ENCODE results near the gene NFATC2.
"Not testable (repeated sequence)": the region's sequence is repeated elsewhere in the genome, so short reads cannot be mapped to it uniquely, and the experiment has no call there.

Gene NFATC2

DNA sequence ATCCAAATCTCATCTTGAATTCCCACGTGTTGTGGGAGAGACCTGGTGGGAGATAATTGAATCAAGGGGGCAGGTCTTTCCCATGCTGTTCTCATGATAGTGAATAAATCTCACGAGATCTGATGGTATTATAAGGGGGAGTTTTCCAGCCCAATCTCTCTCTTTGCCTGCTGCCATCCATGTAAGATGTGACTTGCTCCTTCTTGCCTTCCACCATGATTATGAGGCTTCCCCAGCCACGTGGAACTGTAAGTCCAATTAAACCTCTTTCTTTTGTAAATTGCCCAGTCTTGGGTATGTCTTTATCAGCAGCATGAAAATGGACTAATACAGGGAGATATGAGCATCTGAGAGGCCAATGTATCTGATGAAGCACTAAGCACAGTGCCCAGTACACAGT, 26.0 kb upstream of the NFATC2 start:
- DNase-seq (ENCODE audit: low spot score): not testable (repeated sequence)

DNA sequence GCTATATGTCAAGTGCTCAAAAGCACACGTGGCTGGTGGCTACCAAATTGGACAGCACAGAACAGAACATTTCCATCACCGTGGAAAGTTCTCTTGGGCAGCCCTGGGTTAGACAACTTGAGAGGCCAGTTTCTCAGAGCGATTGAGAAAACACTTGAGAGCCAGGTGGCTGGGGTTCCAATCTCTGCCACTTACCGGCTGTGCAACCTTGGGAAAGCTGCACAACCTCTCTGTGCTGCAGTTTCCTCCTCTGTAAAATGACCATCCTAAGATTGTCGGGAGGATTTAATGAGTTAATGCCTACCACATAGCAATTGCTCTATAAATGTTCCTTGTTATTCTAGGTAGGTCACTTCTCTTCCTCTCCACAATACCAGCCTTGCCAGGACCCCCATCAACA, 25.1 kb upstream of the NFATC2 start:
- DNase-seq (ENCODE audit: low spot score): no peak

DNA sequence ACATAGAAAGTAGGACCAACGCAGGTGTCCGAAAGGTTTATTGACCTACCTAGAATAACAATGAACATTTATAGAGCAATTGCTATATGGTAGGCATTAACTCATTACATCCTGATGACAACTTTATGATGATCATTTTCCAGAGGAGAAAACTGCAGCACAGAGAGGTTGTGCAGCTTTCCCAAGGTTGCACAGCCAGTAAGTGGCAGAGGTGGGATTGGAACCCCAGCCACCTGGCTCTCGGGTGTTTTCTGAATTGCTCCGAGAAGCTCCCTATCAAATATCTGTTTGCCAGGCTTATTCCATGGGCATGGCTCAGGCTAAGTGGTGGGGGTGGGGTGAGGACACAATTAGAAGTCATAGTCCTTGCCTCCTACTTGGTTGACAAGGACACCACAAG, 24.1 kb upstream of the NFATC2 start:
- no peak for DNase-seq (ENCODE audit: low spot score)

DNA sequence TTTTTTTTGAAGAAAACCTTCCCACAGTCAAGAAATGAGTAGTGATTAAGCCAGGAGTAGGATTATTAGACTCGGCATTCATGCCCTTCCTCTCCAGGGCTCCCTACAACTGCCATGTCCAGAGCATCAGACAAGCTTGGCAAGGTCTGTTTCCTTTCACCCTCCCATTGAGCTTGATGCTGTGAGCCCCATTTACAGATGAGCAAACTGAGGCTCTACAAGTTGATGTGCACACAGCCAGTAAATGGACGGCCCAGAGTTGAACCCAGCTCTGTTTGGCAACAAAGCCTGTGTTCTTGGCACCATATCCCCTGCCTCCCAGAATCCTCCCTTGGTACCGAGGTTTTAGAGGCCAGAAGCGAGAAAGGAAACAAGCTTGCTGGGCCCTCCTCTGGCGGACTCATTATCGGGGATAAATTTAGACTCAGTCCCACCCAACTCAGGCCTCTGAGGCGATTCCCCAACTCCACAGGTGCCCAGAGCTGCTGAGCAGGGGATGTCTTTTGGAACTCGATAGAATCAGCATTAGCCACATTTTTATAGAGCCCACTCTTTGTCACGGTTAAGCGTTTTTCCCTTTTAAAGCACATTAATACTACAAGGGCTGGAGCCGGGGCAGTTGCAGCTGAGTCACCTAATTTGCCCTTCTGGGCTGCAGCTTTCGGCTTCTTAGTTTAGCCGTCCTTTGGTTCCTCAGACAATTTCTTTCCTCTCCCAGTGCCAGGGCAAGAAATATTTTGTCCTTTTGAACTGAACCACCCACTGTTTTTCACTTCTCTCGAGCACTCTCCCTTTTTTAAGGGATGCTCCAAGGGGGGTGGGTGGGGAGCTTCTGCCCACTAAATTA, 23.0 kb upstream of the NFATC2 start:
- no peak for DNase-seq (ENCODE audit: low spot score)

DNA sequence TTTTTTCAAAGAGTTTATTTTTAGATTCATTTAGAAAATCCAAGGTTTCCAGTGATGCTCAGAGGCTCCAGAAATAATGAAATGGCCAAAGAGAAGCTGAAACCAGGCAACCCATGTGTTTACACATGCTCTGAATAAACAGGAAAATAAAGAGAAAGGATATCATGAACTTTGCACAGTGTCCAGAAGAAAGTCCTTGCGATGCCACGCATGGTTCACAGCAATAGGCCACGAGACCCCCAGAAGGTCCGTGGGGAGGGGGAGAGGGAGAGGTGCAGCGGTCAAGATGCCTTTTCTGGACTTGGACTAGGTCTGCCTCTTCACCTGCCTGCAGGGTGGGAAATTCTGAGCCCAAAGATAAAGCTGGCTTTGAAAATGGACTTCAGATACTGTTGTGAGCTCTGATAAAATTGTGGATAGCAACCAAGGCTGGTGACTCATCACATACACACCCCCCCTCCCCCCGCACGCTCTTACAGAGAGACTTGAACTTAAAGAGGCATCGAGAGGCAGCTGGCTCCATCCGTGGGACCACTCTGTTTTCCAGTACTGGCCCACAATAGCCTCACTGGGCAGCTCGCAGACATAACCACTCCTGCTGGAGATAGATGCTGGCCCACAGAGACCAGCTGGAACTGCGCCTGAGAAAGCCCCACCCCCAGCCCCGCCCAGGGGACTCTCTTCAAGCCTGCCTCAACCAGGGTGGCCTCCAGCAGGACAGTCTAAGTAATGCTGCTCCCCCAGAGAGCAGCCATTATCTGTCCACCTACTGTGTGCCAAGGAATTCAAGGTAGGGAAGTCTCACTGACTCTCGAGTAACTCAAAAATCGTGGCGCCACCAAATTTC, 21.2 kb upstream of the NFATC2 start:
- peak; percentile 56 for DNase-seq (ENCODE audit: low spot score)

DNA sequence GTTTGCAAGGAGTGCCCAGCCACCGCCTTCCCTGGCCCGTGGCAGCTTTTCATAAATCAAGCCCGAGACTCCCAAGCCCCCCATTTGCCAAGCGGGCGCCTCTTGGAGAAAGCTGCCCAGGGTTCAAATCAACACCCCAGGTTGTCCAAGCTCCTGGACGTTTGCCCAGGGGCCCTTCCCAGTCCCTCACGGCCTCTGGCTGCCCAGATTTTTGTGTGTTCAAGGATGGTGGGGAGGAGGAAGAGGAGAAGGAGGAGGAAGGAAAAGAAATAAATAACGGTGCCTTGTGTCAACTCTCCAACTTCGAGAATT, 20.6 kb upstream of the NFATC2 start:
- DNase-seq (ENCODE audit: low spot score): no peak

DNA sequence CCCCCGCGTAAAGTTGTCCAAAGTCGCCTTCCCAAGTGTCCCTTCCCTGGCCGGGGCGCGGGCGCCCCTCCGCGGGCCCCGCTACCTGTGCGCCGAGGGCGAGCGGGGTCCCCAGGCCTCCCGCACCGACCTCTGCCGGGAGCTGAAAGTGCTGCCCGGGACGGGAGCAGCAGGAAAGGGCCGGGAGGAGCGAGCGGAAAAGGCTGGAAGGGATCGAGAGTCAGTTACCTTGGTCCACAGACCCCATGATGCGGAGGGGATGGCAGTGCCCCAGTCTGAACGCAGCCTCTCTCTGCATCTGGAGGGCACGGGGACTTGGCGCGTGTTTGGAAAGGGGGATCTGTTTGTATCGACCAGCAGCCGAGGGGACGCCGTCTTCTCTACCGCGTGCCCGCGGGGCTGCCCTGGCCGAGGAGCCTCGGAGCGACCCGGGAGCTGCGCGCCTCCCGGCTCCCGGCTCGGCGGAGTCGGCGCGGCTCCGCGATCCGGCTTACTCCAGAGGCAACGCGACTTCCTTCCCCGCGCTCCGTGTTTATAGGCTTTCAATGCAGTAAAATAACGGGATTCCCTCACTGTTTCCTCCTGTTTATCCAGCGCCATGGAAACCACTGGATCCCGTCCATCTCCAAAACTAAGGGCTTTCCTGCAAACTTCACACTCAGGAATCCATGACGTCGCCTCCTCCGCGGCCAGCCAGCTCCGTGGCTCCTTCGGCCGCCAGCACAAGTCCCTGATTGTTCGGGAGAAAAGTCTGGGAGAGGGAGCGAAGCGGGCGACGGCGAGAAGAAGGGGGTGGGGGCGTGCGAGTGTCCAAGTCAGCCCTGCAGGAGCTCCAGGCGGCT, 20.0 kb upstream of the NFATC2 start:
- DNase-seq (ENCODE audit: low spot score): peak; percentile 86

DNA sequence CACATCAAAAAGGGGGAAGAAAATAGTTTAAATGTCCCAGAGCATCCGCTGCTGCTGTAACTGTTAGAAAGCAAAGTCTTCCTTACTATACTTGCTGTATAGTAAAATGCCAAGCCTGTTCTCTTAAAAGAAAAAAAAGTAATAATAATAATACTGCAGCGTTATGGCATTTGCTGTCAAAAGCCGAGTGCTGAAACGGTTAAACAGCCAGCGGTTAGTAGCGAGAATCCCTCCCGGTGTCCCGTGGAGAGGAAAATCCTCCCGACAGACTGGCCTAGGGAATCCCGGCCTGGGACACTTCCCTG, 19.5 kb upstream of the NFATC2 start:
- DNase-seq (ENCODE audit: low spot score): no peak

DNA sequence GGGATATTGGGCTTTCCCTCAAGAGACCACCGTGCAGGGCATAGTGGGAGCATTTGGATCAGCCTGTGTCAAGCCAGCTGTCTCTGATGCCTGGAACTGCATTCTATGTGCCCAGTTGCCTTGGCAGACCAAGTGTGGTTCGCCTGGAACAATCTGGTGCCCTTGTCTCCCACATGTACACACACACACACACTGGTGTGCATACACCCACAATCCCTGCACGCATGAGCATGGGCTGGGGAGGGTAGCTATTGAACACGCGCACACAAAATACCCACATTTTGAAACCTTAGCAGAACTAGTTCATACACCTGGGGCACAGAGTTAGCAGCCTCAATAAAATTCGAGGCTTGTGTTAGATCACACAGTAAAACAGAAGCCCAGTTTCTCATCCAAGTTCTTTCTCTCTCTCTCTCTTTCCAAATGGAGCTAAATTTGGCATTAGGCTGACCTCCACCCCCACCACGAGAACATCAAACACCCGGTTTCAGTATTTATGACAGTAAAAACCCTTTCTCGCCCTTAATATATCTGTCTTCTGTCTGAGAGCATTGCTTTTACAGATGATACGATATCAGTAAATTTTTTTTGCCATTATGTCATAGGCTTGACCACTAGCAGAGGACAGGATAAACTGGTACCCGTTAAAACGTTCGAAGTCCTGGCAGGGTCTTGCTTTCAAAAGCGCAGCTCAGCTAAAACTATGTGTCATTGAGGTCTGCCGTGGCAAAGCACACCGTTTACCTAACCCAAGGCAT, 18.2 kb upstream of the NFATC2 start:
- no peak for DNase-seq (ENCODE audit: low spot score)

DNA sequence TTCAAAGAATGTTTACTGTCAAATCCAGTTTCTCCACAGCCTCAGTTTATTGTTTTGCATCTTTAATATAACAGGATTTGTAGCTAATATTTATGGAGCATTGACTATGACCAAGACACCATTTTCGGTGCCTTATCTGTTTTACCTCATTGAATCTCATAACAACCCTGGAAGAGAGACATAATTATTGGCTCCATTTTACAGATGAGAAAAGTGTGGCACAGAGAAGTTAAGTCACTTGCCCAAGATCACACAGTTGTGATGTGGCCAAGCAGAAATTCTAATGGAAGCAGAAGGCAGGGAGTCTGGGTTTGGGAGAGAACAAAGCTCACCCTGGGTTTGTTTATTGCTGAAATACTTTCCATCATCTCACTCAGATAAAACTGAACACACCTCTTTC, 17.5 kb upstream of the NFATC2 start:
- no peak for DNase-seq (ENCODE audit: low spot score)

DNA sequence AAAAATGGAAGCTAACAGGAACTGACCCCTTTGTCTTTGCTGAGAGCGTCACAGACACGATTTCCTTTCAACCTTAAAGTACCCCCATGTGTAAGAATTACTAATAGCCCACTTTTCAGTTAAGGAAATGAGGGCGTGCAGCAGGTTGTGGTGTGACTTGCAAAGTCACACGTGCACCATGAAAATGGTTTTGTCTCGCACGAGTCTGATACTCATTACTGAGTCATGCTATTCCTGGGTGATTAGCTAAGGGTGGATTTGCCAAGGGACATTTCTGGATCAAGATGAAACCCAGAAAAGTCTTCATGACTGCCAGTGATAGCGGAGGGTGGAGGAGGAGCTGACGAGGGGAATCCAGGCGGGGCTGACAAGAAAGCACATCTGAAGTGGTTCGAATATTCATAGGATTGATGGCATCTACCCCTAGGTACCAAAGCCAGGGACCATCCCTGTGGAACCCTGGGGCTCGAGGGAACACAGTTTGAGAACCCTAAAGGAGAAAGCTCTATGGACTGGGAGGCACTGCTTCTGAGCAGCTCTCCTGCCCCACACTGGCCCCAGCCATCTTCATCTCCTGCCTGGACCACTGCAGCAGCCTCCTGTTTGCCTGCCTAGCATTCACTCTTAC, 12.1 kb upstream of the NFATC2 start:
- peak; percentile 30 for DNase-seq (ENCODE audit: low spot score)

DNA sequence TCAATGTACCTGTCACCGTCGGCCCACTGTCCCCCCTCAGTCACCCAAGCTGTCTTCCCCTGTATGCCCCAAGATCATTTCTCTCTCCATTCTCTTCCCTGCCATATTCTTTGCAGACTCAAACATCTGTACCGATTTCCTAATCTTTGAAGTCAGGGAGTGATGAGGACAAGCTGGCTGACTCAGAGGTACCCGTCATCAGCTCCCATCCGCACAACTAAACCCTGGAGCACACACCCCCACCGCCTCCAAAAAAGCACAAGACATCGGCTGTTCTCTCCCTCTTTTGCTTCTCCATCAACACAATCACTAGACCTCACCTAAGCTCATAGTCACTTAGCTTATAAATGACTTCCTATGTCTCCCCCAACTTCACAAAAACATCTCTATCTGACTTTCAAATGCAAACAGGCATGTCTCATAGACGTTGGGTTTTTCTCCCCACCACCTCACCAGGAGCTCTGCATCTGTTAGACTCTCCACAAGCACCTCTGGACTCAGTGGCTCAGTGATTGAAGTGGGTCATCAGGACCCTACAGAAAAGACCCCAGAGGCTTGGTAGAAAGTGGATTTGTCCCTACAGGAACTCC, 11.5 kb upstream of the NFATC2 start:
- no peak for DNase-seq (ENCODE audit: low spot score)

DNA sequence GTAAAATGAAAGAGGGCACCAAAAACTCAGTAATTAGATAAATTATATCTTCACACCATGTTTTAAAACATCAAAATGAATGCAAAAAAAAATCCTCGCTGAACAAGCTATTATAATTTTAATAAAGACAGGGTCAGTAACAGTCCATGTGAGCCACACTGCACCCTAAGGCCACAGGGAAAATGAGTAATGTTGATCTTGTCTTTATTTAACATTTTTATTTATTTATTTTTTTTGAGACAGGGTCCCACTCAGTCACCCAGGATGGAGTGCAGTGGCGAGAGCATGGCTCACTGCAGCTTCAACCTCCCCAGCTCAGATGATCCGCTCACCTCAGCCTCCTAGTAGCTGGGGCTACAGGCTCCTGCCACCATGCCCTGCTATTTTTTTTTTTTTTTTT, 8.7 kb upstream of the NFATC2 start:
- DNase-seq (ENCODE audit: low spot score): no peak

DNA sequence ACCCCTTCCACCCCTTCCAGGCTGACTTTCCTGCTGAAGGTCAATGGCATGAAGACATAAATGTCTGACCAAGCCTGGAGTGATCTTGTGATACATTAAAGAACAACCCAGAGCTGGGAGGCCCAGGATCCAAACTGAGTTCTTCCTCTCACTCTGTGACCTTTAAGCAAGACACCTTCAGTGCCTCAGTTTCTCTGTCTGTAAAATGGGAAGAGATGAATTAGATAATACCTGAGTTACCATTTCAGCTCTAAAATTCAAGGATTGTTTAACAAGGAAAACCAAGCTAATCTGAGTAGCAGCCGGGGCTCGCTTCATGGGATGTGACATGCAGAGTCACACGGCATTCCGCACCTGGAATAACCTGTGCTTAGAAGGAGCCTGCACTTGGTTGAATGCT, 7.0 kb upstream of the NFATC2 start:
- DNase-seq (ENCODE audit: low spot score): no peak

DNA sequence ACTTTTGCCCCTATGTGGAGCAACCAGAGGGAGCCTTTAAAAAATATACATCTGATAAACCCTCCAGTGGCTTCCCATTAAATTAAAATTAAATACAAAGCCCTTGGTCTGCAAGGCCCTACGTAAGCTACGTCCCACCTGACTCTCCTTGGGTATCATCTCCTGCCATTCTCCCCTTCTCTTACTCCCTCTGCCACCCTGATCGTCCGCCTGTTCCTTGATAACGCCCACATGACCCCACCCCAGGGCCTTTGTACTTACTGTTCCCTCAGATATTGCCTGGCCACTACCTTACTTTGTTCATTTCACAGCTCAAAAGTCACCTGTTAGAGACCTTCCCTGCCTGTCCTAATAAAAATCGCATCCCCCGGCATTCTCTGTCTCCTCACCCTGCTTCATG, 5.4 kb upstream of the NFATC2 start:
- DNase-seq (ENCODE audit: low spot score): no peak

DNA sequence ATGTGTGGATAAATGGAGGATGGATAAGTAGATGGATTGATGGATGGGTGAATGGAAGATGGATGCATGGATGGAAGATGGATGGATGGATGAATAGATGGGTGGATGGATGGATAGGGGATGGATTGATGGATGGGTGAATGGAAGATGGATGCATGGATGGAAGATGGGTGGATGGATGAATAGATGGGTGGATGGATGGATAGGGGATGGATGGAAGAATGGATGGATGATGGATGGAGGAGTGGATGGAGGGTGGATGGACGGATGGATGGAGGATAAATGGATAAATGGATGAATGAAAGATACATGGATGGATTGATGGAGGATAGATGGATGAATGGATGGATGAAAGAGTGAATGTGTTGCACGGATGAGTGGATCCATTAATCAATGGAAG, 3.0 kb upstream of the NFATC2 start:
- no peak for DNase-seq (ENCODE audit: low spot score)

DNA sequence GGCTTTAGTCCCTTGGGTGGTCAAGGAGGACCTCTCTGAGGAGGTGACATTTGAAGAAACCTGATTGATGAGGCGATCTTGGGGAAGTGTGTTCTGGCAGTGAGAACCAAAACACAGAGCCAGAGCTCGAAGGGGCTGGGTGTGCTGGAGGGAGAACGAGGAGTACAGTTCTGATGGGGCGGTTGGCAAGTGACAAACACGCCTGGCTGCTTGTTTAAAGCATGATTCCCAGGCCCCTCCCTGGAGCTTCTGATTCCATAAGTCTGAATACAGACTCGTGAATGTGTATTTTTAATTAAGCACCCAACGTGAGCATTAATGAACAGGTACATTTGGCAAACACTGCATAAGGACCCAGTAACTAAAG, 886 bp upstream of the NFATC2 start:
- no peak for DNase-seq (ENCODE audit: low spot score)

DNA sequence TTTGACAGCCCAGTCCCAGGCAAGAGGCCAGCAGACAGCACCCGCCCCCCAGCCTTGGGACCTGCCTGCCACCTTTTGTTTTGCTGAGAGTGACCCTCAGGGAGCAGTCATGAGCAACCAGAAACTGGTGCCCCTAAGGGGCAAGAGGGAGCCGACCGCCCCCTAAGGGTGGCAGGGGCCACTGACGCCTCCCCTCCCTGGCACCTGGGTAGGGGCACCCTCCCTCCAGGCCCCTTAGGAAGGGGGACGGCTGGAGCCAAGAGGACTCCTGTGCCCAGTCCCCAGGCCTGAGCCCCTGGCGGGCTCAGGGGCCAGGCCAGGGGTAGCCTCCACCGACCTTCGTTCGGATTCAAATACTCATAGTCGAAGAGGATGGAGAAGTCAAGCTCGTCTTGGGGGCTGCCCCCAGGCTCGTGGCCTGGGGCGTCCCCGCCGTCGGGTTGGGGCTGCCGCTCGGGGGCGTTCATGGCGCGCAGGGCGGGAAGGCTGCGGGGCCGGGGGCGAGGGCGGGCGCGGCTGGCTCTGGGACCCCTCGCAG, 417 bp downstream of the NFATC2 start:
- DNase-seq (ENCODE audit: low spot score): peak; percentile 21

DNA sequence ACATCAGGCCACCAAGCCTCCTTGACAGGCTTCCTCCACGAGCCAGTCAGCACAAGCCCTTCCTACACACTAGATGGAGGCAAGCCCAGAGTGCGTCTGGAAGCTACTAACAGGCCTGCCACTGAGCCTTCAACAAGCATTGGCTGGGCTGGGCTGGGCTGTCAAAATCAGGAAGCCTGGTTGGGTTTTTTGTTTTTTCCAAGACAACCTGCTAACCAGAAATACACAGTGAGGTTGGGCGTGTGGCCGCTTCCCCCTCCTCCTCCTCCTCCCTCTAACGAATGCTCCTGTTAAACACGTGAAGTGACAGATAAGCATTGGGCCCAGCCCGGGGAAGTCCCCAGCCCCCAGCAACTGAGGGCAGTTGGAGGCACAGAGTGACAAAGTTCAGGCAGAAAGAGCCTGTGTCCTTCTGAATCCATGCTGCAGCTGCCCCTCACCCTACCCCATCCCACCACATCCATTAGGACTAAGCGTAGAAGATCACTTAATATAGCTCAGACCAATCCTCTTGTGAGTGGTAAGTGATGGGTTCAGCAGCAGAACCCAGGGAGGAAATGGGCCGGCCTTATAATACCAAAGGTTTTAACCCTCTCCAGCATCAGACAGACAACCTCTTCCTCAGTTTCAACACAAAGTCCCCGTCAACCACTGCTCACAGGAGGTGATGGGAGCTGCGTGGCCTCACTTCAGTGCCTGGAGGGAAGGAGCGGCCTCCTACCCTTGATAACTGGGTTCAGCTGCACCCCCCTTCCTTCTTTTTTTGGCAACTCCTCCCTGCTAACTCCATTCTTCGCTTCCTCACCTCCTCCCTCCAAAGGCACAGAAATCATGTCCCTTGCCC, 1.1 kb downstream of the NFATC2 start:
- peak; percentile 43 for DNase-seq (ENCODE audit: low spot score)

DNA sequence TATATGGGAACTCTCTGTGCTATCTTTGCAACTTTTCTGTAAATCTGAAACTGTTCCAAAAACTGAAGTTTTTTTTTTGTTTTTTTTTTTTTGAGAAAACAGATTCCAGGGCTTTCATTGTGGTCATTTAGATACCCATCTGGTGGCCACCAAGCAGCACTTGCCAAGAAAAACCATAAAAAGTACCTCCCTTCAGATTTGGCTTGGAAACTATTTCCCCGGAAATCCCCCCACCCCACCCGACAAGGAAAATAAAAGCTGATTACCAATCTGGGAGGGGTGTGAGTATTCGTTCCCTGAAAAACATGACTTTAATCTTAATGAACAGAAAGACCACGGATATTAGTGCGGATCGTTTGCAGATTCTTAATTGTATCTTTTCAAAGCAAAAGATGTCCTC, 1.9 kb downstream of the NFATC2 start:
- no peak for DNase-seq (ENCODE audit: low spot score)

Data from kidney tubule cell (primary cell).